ENCODE measurements around the gene DBI.

DBI gene

GRCh38 chr2:119366649-119367471 lies at the start of gene DBI, which contains the start of gene C2orf76:
TSS of gene DBI (plus strand) at chr2:119366977. CDS start at chr2:119367052, 75 bp downstream.
TSS of gene C2orf76 (minus strand) at chr2:119366834. CDS start at chr2:119339959, 26,875 bp downstream.
- peak; percentile 93 for DNase-seq

GRCh38 chr2:119317554-119317953 lies 49.2 kb upstream of the DBI start:
- DNase-seq: no peak

- DNase-seq: no peak
Measured at GRCh38 chr2:119319593-119319992, 47.2 kb upstream of the DBI start.

- DNase-seq: no peak
Measured at GRCh38 chr2:119323459-119323858, 43.3 kb upstream of the DBI start.

- no peak for DNase-seq
Measured at GRCh38 chr2:119324685-119325270, 42.0 kb upstream of the DBI start.

GRCh38 chr2:119326938-119327337 lies 39.8 kb upstream of the DBI start:
- DNase-seq: no peak

- DNase-seq: no peak
Measured at GRCh38 chr2:119327431-119327830, 39.3 kb upstream of the DBI start.

GRCh38 chr2:119332953-119333352 lies 33.8 kb upstream of the DBI start:
- no peak for DNase-seq

GRCh38 chr2:119333360-119333759 lies 33.4 kb upstream of the DBI start:
- DNase-seq: no peak

GRCh38 chr2:119333833-119334232 lies 32.9 kb upstream of the DBI start:
- DNase-seq: no peak

- no peak for DNase-seq
Measured at GRCh38 chr2:119337749-119338148, 29.0 kb upstream of the DBI start.

- no peak for DNase-seq
Measured at GRCh38 chr2:119338272-119338671, 28.5 kb upstream of the DBI start.

GRCh38 chr2:119338826-119339561 lies 27.8 kb upstream of the DBI start:
- DNase-seq: peak; percentile 74

- DNase-seq: no peak
Measured at GRCh38 chr2:119339562-119339923, 27.2 kb upstream of the DBI start.

GRCh38 chr2:119341684-119342083 lies 25.1 kb upstream of the DBI start:
- DNase-seq: no peak

- no peak for DNase-seq
Measured at GRCh38 chr2:119349289-119349688, 17.5 kb upstream of the DBI start.

- DNase-seq: no peak
Measured at GRCh38 chr2:119350311-119350998, 16.3 kb upstream of the DBI start.

- peak; percentile 17 for DNase-seq
Measured at GRCh38 chr2:119352357-119352756, 14.4 kb upstream of the DBI start.

- no peak for DNase-seq
Measured at GRCh38 chr2:119354860-119355259, 11.9 kb upstream of the DBI start.

- DNase-seq: no peak
Measured at GRCh38 chr2:119359774-119360173, 7.0 kb upstream of the DBI start.

GRCh38 chr2:119360423-119360966 lies 6.3 kb upstream of the DBI start:
- no peak for DNase-seq

GRCh38 chr2:119364798-119365197 lies 2.0 kb upstream of the DBI start:
- no peak for DNase-seq

- DNase-seq: no peak
Measured at GRCh38 chr2:119365436-119365835, 1.3 kb upstream of the DBI start.

Data from GDM1 (cell line).